Activated CD8-positive, alpha-beta memory T cell treated with anti-CD3 and anti-CD28 coated beads for 1 hour (primary cell): ENCODE measurements around the gene EREG.
"Not testable (repeated sequence)": the region's sequence is repeated elsewhere in the genome, so short reads cannot be mapped to it uniquely, and the experiment has no call there.

Source experiments
- DNase-seq, 2 donors: peaks; one replicate each; pipeline ENCODE4 v3.0.0-alpha.2; 2020; ENCODE audit warnings: low read depth in 1 of 2; ENCODE audit errors: extremely low read depth in 1 of 2

EREG gene

DNA sequence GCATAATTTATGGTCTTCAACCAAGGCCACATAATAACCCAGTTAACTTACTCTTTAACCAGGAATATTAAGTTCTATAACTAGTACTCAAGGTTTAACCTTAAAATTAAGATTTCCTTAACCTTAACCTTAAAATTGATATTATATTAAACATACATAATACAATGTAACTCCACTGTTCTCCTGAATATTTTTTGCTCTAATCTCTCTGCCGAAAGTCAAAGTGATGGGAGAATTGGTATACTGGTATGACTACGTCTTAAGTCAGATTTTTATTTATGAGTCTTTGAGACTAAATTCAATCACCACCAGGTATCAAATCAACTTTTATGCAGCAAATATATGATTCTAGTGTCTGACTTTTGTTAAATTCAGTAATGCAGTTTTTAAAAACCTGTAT is 22.8 kb downstream of the EREG start:
- no peak for DNase-seq

DNA sequence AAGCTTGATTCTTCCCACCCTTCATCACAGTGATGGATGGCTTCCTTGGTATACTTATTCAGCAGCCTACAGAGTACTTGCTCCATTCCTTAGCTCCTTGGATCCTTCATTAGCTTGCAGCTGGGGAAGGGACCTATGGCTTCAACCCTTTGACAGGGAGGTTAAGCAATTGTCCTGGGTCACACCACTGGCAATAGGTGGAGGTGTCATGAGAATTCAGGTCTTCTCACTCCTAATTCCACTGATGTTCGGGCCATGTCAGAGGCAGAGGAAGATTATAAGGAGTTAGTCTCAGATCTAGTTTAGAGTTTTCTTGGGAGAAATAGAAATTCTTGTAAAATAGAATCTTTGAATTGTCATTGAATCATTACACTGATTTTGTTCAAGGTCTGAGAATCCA is 24.5 kb downstream of the EREG start:
- no peak for DNase-seq

GRCh38 chr4:74390677-74391076 is 25.7 kb downstream of the EREG start:
- DNase-seq, result no peak

GRCh38 chr4:74391346-74391745 is 26.4 kb downstream of the EREG start:
- DNase-seq, result no peak

DNA sequence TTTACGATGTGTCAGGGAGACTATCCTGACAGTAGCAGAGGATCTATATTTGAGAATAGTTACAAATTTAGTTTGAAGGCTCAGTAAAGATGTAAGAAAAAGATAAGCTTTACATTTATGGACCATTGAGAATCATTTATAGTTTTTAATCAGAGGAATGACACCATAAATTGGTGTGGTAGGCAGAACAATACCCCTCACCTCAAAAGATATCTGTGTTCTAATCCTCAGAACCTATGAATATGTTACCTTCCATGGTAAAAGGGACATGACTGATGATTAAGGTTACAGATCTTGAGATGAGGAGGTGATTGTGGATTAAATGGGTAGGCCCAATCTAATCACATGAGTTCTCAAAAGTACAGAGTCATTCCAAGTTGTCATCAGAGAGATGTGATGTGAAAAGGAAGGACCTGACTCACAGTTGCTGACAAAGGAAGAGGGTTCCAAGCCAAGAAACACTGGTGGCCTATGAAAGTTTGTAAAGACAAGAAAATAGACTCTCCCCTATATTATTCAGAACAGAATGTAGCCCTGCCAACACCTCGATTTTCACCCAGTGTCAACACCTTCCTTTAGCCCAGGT is 27.0 kb downstream of the EREG start:
- DNase-seq, result no peak

DNA sequence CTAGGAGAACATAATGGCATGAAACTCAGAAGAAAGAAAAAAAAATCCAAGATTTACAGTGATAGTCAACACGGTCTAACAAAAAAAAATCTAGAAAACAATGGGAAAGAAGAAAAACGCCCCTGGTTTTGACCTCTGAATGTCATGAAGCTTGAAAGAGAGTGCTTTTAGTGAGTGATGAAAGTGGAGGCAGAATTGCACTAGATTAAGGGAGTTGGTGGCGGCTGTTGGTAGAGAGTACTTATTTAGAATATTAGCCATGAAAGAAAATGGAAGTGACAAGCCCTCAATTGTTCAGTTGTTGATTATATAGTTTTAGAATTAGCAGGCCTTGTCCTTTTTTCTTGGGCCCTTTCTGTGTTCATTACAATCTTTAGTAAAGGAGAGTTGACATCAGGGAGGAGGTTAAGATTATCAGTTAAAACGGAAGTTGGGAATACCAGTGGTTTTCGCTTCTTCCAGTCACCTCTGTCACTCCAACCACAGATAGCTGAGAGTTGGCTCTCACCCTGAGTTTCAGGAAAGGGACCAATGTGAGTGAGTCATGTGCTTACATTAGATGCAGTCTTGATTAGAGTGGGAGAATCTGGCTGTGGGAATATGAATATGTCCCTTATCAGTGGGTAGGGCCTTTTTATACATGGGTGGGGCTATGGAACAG is 29.7 kb downstream of the EREG start:
- DNase-seq, result no peak

DNA sequence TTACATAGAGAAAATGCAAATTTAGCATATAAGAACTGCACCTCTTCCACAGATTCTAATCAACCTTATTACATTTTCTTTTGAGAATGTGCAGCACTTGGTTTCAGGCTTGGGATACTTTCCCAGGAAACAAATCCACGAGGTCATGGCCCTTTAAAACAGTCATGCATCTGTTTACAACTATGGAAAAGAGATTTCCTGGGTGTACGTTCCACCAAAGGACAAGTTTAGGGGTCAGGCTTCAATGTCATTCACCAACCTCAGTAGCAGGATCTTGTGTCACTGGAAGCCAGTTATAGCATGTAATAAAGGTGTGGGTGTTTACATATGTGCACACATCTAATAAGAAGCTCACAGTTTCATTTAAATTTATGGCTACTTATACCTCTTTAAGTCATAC is 30.7 kb downstream of the EREG start:
- no peak for DNase-seq

DNA sequence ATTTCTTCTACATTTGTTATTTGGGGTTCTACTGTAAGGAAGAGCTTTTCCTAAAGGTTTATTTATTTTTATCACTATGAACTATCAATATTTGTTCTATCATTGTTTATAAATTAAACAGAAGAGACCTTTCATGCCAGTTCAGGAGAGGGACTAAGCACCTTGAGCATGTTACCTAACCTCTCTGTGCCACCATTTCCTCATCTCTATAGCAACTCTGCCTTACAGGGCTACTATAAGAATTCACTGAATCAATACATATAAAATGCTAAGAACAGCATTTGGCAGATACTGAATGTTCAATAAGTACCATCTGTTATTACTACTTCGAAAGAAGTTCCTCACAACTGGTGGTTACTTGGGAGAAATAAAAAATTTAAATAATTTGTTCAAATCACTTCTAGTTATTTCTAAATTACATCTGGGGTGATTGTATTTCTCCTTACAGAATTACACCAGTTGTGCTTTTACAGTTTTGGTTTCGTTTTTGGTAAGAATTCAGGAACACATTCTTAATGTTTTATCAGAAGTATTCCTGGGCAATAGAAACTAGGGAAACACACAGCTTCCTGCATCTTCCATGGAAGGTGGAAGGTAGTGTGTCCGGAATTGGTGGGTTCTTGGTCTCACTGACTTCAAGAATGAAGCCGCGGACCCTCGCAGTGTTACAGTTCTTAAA is 32.9 kb downstream of the EREG start:
- no peak for DNase-seq

DNA sequence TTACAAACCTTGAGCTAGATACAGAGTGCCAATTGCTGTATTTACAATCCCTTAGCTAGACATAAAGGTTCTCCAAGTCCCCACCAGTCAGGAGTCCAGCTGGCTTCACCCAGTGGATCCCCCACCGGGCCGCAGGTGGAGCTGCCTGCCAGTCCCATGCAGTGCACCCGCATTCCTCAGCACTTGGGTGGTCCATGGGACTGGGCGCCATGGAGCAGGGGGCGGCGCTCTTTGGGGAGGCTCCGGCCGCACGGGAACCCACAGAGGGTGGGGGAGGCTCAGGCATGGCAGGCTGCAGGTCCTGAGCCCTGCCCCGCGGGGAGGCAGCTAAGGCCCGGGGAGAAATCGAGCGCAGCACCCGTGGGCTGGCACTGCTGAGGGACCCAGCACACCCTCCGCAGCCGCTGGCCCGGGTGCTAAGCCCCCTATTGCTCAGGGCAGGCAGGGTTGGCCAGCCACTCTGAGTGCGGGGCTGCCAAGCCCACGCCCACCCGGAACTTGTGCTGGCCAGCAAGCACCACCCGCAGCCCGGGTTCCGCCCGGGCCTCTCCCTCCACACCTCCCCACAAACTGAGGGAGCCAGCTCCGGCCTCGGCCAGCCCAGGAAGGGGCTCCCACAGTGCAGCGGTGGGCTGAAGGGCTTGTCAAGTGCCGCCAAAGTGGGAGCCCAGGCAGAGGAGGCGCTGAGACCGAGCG is 34.1 kb downstream of the EREG start:
- not testable (repeated sequence) for DNase-seq

- no peak for DNase-seq
These were observed 35.5 kb downstream of the EREG start for GRCh38 chr4:74400395-74400794.

DNA sequence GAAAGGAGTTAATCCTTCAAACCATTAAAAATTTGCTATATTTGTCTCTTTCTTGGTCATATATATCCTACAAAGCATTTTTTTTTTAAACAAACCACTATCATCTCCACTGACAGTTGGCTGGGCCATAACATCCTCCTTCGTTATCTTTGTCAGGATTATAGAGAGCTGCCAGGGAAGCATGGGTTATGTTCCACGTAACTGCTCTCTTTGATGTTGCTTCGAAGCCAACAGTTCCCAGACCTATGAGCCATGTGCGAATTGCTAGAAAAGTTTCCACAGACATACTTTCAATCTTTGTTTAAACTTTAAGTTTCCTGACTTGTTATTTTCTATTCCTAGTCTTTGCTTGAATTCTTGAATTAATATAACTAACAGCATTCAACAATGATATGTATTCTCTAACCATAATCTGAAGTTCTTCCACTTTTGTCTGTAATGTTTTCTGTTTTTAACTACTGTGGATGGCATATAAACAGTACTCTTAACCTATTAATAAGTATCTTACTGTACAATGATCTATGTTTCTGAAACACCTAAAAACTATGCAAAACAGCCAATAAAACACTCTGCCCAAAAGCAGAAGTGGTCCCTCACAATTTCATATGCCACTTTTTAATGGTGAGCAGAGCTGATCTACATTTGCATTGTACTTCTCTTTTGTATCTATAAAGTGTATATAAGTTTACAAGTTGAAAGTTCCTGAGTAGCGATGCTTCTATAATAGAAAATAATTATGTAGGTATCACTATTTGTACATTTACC is 37.9 kb downstream of the EREG start:
- no peak for DNase-seq

GRCh38 chr4:74407891-74408290 is 42.9 kb downstream of the EREG start:
- DNase-seq, result no peak

DNA sequence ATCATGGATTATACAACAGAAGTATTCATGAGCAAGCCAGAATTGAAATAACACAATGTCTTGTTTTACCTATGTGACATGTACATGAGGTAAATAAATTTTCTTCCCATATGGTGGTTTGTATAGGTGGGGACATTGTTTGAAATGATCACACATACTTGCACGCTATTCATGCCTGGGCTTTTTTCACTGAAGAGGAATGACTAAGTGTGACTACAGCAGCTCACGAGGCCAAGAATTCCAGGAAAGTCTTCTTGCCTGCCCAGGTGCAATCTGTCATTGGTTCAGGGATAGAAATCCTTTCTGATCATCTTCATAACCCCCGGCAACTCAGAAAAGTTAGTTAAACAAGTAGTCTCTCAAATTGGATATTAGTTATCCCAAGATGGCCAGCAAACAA is 43.7 kb downstream of the EREG start:
- no peak for DNase-seq

DNA sequence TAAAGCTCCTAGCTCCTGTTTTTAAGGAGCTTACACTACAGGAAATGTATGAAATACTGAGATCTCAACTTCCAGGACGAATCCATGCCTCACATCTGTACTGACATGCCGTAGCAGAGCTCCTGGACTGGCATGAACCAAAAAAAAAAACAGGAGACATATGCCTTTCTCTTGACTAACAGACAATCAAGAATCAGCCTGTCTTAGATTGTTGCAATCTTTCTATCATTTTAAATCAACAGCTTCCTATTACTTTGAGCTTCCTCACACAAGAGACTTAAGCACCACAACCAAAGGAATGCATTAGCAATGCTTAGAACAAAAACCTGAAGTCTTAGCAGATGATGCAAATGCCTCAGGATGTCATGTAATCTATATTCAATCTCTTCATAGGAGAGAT is 45.3 kb downstream of the EREG start:
- no peak for DNase-seq

DNA sequence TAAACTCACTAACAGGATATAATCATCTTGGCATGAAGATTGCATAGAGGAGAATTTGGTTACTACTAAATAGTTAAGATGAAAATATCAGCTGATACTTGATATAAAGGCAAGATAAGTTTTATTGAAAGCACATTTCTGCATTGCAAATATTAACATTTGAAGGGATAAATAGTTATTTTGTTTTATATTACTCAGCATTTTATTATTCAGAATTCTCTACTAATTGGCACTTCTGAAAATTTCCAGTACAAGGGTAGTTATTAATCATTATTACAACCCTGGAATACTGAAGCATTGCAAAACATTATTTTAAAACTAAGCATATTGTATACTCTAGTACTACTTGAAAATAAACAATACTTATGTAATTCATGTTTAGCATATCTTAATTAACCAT is 47.3 kb downstream of the EREG start:
- no peak for DNase-seq

DNA sequence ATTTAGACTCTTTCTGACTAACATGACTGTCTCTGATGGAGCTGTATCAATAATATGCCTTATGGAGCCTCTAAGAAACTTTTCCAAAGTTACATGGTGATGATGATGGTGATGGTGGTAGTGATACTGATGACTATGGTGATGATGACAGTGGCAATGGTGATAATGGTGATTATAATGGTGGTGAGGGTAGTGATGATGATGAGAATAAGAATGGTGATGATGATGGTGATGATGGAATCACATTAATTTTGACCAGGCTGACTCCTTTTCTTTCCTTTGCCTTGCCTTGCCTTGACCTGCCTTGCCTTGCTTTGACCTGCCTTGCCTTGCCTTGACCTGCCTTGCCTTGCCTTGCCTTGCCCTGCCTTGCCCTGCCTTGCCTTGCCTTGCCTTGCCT is 48.3 kb downstream of the EREG start:
- DNase-seq, result no peak

DNA sequence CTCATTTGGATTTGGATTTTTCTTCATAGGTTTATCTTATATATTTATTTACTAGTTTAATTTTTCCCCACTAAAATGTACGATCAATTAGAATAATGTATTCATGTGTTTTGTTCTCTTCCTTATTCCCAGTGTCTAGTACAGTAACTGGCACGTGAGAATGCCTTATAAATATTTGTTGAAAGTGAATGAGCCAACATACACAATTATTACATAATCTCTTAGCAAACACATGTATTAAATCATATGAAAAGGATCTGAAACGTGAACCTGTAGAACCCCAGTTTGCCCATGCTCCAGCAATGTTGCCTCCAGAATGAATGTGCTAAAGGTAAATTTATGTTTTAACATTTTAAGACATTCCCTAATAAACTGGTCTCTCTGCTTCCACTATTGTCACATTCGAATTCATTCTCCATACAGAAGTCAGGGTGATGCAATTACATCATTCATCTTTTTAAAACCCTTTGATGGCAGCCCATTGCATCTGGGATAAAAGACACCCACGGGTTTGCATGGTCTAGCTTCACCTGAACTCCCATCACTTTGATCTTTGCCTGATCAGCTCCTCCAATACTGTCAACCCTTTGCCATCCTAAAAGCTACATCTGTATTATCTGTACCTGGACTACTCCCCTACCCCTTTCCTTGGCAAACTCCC is 49.3 kb downstream of the EREG start:
- DNase-seq, result no peak

DNA sequence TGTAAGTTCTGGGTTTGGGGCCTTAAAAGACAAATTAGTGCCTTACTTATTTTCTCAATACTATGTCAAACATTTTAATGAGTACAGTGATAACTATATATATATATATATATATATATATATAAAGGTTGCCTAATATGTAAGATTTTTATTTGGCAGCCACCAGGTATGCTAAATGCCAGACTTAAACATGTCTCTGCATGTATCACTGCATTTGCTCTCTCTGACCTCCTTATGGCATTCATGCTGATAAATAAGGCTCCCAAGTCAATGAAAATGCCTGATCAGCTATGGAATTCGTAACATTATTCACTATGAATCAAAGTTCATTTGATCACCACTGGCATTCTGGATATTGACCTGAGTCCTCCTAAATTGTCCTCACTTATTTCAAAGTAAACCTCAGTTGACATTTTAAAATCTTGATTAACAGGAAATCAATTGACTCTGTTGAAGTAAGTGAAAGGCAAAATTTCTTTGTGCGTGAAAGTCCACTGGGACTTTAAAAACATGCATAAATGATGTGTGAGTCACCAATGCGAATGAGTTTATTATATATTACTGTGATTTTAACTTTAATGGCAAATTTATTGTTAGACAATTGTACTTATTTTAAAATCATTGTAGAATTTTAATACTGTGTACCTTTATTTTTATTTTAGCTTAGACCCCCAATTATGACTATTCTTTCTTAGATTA is 50.8 kb downstream of the EREG start:
- DNase-seq, result no peak

- DNase-seq, result no peak
These were observed 53.2 kb downstream of the EREG start for GRCh38 chr4:74418063-74418670.

DNA sequence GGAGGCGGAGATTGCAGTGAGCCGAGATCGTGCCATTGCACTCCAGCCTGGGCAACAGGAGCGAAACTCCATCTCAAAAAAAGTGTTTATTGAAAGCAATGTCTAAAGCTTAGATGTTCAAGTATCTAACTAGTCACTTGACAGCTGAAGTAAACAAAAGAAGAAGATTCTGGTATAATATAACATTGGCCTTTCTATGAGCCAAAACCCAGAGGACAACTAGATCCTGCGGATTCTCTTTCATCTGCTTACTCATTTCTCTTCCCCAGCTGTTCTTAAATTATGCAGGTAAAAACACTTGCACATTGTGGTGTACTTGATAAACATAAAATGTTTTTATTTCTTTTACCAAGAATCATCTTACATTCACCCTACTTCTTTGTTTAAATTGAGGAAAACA is 55.9 kb downstream of the EREG start:
- DNase-seq, result no peak
